T-cell (primary cell): ENCODE measurements around the gene TNFSF13. TPM values are rescaled to one million over a fixed set of nuclear protein-coding genes. Genes with fewer than 3 reads are reported as not detected.

ENCODE experiments used
- ATAC-seq, 4 experiments: fragments of 200-7000 bp in 3 of 4; fragments of 150-1000 bp in 1 of 4; cut with Tn5 transposase; replicated peaks in 1 of 4; 1 replicate in 3 of 4; 2 replicates in 1 of 4; pipeline ENCODE4 v1.10.0; 2021; ENCODE audit warnings: moderate library complexity in 3 of 4, mild to moderate bottlenecking in 2 of 4, moderate number of reproducible peaks in 1 of 4
- CTCF ChIA-PET, 2 donors: fragments of 300-600 bp; sonication (Branson Sonifier 250); formaldehyde crosslinking; loops; one replicate each; lab custom pipeline; 2022; ENCODE audit warnings: antibody characterized with exemption in 2 of 2; lab: Charles Lee
- POLR2A ChIA-PET, 2 donors: fragments of 300-600 bp; sonication (Branson Sonifier 250); formaldehyde crosslinking; loops; one replicate each; lab custom pipeline; 2022; ENCODE audit warnings: antibody characterized with exemption in 2 of 2; lab: Charles Lee
- DNase-seq, 35 experiments: peaks; one replicate each; pipeline versions ENCODE4 v3.0.0 to v3.0.0-alpha.2; 2013 to 2023
- H3K27ac ChIP-seq: one replicate; pipeline ENCODE4 v1.5.1; 2013; ENCODE audit warnings: low read length
- H3K27me3 ChIP-seq, 2 experiments: replicated peaks in 1 of 2; 1 replicate in 1 of 2; 2 replicates in 1 of 2; pipeline versions ENCODE4 v1.6.1 to v1.7.0; 2013; ENCODE audit warnings: low read length in 1 of 2, mixed read lengths in 1 of 2; ENCODE audit not compliant: control insufficient read depth in 2 of 2, insufficient read depth in 2 of 2; ENCODE audit errors: extremely low read depth in 1 of 2
- H3K36me3 ChIP-seq, 2 donors: 1 replicate in 1 of 2; 2 replicates in 1 of 2; pipeline versions ENCODE4 v1.6.1 to v1.7.0; 2013; ENCODE audit warnings: low read length in 1 of 2; ENCODE audit not compliant: control insufficient read depth in 2 of 2, insufficient read depth in 1 of 2; ENCODE audit errors: extremely low read depth in 1 of 2
- H3K4me1 ChIP-seq, 2 experiments: 1 replicate in 1 of 2; 2 replicates in 1 of 2; pipeline versions ENCODE4 v1.6.1 to v1.7.0; 2013; ENCODE audit warnings: low read length in 2 of 2, mixed read lengths in 1 of 2; ENCODE audit not compliant: insufficient read depth in 2 of 2, control insufficient read depth in 1 of 2; ENCODE audit errors: extremely low read depth in 1 of 2
- H3K4me3 ChIP-seq, 2 donors: 1 replicate in 1 of 2; 2 replicates in 1 of 2; pipeline versions ENCODE4 v1.5.1 to v1.7.0; 2013; ENCODE audit warnings: mild to moderate bottlenecking in 2 of 2, low read length in 1 of 2, moderate library complexity in 1 of 2; ENCODE audit not compliant: control insufficient read depth in 1 of 2; ENCODE audit errors: extremely low read depth in 1 of 2
- H3K9me3 ChIP-seq: 2 replicates; pipeline ENCODE4 v1.7.0; 2013
- H3K27ac Mint-ChIP-seq, 2 donors: one replicate each; pipeline ENCODE4 v1.8.0; 2020 to 2021; ENCODE audit warnings: mild to moderate bottlenecking in 2 of 2, mixed read lengths in 2 of 2
- H3K27me3 Mint-ChIP-seq, 2 donors: one replicate each; pipeline ENCODE4 v1.8.0; 2021 to 2022; ENCODE audit warnings: mixed read lengths in 2 of 2
- H3K36me3 Mint-ChIP-seq: one replicate; pipeline ENCODE4 v1.8.0; 2021; ENCODE audit warnings: mixed read lengths
- H3K4me1 Mint-ChIP-seq, 3 donors: one replicate each; pipeline ENCODE4 v1.8.0; 2020 to 2022; ENCODE audit warnings: mixed read lengths in 3 of 3, mild to moderate bottlenecking in 1 of 3
- H3K4me3 Mint-ChIP-seq, 3 donors: one replicate each; pipeline ENCODE4 v1.8.0; 2020 to 2022; ENCODE audit warnings: mild to moderate bottlenecking in 3 of 3, mixed read lengths in 3 of 3, moderate library complexity in 3 of 3
- H3K9me3 Mint-ChIP-seq, 3 donors: one replicate each; pipeline ENCODE4 v1.8.0; 2020 to 2022; ENCODE audit warnings: mixed read lengths in 3 of 3
- WGBS: methylation state at CpG from one replicate; pipeline ENCODE4 v1.1.5; 2013; ENCODE audit warnings: missing lambda C conversion rate; ENCODE audit not compliant: insufficient coverage; 5-methylcytosine and 5-hydroxymethylcytosine counted together
- total RNA-seq, 35 experiments: library from RNA in 6 of 35; stranded (reverse) in 6 of 35; fragments of 120-200 nt in 1 of 35; gene quantifications; one replicate each; pipeline versions ENCODE4 v1.2.1 to v1.2.4 and lab custom pipeline; 2013 to 2026

Gene TNFSF13, protein sequence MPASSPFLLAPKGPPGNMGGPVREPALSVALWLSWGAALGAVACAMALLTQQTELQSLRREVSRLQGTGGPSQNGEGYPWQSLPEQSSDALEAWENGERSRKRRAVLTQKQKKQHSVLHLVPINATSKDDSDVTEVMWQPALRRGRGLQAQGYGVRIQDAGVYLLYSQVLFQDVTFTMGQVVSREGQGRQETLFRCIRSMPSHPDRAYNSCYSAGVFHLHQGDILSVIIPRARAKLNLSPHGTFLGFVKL
- 1 to 10 TPM; 1.3 to 5.6 (median 4.6) TPM for total RNA-seq
- total RNA-seq (2013) = 1.9 TPM
- 0.08 to 1.8 (median 0.27) reads per million in 29 experiments for total RNA-seq (lab: John Stamatoyannopoulos, UW)

DNA sequence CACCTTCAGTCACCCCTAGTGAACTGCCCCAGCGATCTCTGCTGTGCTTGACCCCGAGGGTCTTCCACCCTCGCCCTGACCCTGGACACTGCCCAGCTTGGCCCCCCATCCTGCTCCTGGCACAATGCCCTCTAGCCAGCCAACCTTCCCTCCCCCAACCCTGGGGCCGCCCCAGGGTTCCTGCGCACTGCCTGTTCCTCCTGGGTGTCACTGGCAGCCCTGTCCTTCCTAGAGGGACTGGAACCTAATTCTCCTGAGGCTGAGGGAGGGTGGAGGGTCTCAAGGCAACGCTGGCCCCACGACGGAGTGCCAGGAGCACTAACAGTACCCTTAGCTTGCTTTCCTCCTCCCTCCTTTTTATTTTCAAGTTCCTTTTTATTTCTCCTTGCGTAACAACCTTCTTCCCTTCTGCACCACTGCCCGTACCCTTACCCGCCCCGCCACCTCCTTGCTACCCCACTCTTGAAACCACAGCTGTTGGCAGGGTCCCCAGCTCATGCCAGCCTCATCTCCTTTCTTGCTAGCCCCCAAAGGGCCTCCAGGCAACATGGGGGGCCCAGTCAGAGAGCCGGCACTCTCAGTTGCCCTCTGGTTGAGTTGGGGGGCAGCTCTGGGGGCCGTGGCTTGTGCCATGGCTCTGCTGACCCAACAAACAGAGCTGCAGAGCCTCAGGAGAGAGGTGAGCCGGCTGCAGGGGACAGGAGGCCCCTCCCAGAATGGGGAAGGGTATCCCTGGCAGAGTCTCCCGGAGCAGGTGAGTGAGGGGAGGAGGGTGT is at the start of gene TNFSF13:
Gene TNFSF13 (plus strand): TSS at position 207 of the 776 bp plus-strand sequence. CDS start 290 bp downstream, at position 497.
- Mint-ChIP-seq H3K27ac (peak within 1 kb of the TSS; percentile 73 to 78), H3K27me3 (no peaks in the 10 kb centered on the region), H3K4me3 (peak within 1 kb of the TSS in 2 of 3 donors; percentile 57 to 87), H3K9me3 (no peaks in the 10 kb centered on the region), H3K36me3 (peaks cover 21% of the 10 kb centered on the region), H3K4me1 (peaks cover 45 to 70% (median 58%) of the 10 kb centered on the region in 3 donors)
- ChIA-PET CTCF (interaction anchor here in 1 of 2 donors (2.7 to 2.8 kb wide), 2 partner anchors 43 to 45 kb away, joined by 8 to 19 read pairs; no protein-coding TSS in a partner anchor), POLR2A (interaction anchor here in 1 of 2 donors (0.6 kb wide), 1 partner anchor 14 kb away, joined by 3 read pairs; no protein-coding TSS in a partner anchor)
- peak within 1 kb of the TSS; percentile 17 for H3K27ac ChIP-seq
- no peaks in the 10 kb centered on the region for H3K27me3 ChIP-seq
- peaks cover 3 to 14% of the 10 kb centered on the region in 2 donors for H3K36me3 ChIP-seq
- H3K4me3 ChIP-seq = peak within 1 kb of the TSS in 1 of 2 donors; percentile 11
- H3K9me3 ChIP-seq = no peaks in the 10 kb centered on the region
- H3K4me1 ChIP-seq = peaks cover 15 to 67% of the 10 kb centered on the region in 2 experiments
- ATAC-seq (no peak), DNase-seq (no peak)
- 61% methylated on average over 11 of the region's 16 CpGs for WGBS

DNA sequence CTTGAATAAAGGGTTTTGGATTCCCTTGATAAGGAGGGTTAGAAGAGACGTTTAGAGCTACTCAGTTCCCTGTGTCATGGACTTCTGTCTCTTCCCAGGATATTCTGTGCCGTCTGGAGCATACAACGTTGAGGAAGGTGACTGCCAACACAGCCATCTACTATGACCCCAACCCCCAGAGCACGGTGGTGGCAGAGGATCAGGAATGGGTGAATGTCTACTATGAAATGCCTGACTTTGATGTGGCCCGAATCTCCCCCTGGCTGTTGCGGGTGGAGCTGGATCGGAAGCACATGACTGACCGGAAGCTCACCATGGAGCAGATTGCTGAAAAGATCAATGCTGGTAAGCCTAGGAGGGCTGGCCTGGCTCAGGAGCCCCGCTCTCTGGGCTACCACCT is 49.7 kb upstream of the TNFSF13 start:
- Histone ChIP-seq H3K4me3 (no peak overlapping the region), H3K4me1 (no peaks in the 10 kb centered on the region), H3K9me3 (no peaks in the 10 kb centered on the region), H3K27me3 (no peaks in the 10 kb centered on the region), H3K27ac (no peak overlapping the region), H3K36me3 (peaks cover 24 to 91% of the 10 kb centered on the region in 2 donors)
- Mint-ChIP-seq H3K27ac (no peak overlapping the region), H3K36me3 (peaks cover 55% of the 10 kb centered on the region), H3K4me3 (no peak overlapping the region), H3K9me3 (no peaks in the 10 kb centered on the region), H3K27me3 (no peaks in the 10 kb centered on the region), H3K4me1 (peaks cover 0 to 5% (median 0%) of the 10 kb centered on the region in 3 donors)
- ChIA-PET POLR2A (interaction anchor here in 1 of 2 donors (1.2 kb wide), 1 partner anchor 21 kb away, joined by 3 read pairs; no protein-coding TSS in a partner anchor), CTCF (interaction anchor here in 1 of 2 donors (1.1 to 1.2 kb wide), 2 partner anchors 52 to 74 kb away, joined by 3 read pairs; partner anchors contain the start of gene TMEM102)
- DNase-seq (no peak), ATAC-seq (no peak)
- 100% methylated on average over 5 of the region's 9 CpGs for WGBS

DNA sequence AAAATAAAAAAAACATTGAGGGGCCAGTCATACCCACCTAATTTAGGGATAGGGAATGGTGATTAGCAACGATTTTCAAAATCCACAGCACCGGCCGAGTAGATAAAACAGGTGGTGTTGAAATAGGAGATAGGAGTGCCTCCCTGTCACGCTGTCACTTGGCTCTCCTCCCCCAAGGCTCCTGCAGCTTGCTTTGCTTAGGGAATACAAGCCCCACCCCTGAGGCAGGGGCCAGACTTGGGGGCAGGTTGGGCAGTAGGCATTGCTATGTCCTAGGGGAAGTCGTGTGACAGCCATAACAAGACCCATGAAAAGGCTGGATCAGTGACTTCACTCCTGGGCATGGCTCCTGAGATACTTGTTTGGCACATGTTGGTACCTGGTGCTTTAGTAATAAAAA is 48.6 kb upstream of the TNFSF13 start:
- ATAC-seq (no peak), DNase-seq (no peak)
- Histone ChIP-seq H3K9me3 (no peaks in the 10 kb centered on the region), H3K36me3 (peaks cover 27 to 87% of the 10 kb centered on the region in 2 donors), H3K4me1 (no peaks in the 10 kb centered on the region), H3K27ac (no peak overlapping the region), H3K27me3 (no peaks in the 10 kb centered on the region), H3K4me3 (no peak overlapping the region)
- Mint-ChIP-seq H3K9me3 (no peaks in the 10 kb centered on the region), H3K27me3 (no peaks in the 10 kb centered on the region), H3K36me3 (peaks cover 51% of the 10 kb centered on the region), H3K27ac (no peak overlapping the region), H3K4me1 (peaks cover 0 to 5% (median 2%) of the 10 kb centered on the region in 3 donors), H3K4me3 (no peak overlapping the region)
- ChIA-PET POLR2A (interaction anchor here in 1 of 2 donors (0.5 kb wide), 1 partner anchor 45 kb away, joined by 3 read pairs; no protein-coding TSS in a partner anchor), CTCF (interaction anchor here in 1 of 2 donors (0.6 kb wide), 1 partner anchor 51 kb away, joined by 3 read pairs; no protein-coding TSS in a partner anchor)
- no CpG with 5 or more reads among the region's 5 CpGs for WGBS

DNA sequence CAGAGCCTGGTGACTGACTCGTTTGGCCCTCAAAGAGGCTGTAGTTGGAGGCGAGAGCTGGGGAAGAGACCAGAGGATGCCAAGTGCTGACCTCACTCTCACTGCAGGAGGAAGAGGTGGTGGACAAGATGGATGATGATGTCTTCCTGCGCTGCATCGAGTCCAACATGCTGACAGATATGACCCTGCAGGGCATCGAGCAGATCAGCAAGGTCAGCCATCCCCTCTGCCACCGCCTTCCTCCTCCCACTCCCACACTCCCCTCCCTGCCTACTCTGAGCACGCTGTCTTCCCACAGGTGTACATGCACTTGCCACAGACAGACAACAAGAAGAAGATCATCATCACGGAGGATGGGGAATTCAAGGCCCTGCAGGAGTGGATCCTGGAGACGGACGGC is 47.4 kb upstream of the TNFSF13 start:
- no peaks in the 10 kb centered on the region for H3K9me3 ChIP-seq
- no peaks in the 10 kb centered on the region for H3K27me3 ChIP-seq
- no peak overlapping the region for H3K27ac ChIP-seq
- H3K27ac Mint-ChIP-seq = no peak overlapping the region
- 82% methylated on average over 7 of the region's 10 CpGs for WGBS
- POLR2A ChIA-PET = interaction anchor here in 1 of 2 donors (0.7 kb wide), 2 partner anchors 10 to 15 kb away, joined by 3 to 5 read pairs; no protein-coding TSS in a partner anchor
- ATAC-seq (peak in 1 of 4 experiments; percentile 4), DNase-seq (no peak)
- CTCF ChIA-PET = interaction anchor here in 1 of 2 donors (0.6 kb wide), 1 partner anchor 176 kb away, joined by 4 read pairs; no protein-coding TSS in a partner anchor
- no peaks in the 10 kb centered on the region for H3K27me3 Mint-ChIP-seq
- H3K36me3 Mint-ChIP-seq = peaks cover 47% of the 10 kb centered on the region
- peaks cover 26 to 77% of the 10 kb centered on the region in 2 donors for H3K36me3 ChIP-seq
- no peak overlapping the region for H3K4me3 ChIP-seq
- no peaks in the 10 kb centered on the region for H3K4me1 ChIP-seq
- peaks cover 0 to 5% (median 2%) of the 10 kb centered on the region in 3 donors for H3K4me1 Mint-ChIP-seq
- H3K4me3 Mint-ChIP-seq = no peak overlapping the region
- H3K9me3 Mint-ChIP-seq = no peaks in the 10 kb centered on the region

DNA sequence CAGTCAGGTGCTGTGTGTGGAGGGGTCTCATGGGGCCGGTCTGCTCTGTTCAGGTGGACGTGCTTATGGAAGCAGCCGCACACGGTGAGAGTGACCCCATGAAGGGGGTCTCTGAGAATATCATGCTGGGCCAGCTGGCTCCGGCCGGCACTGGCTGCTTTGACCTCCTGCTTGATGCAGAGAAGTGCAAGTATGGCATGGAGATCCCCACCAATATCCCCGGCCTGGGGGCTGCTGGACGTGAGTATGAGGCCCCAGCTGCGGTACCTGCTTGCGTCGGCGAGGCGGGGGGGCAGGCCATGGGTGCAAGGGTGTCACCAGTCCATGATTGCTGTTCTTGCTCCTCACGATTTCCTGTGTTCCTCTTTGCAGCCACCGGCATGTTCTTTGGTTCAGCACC is 46.4 kb upstream of the TNFSF13 start:
- DNase-seq = no peak
- no peak for ATAC-seq
- peaks cover 39% of the 10 kb centered on the region for H3K36me3 Mint-ChIP-seq
- no peaks in the 10 kb centered on the region for H3K9me3 Mint-ChIP-seq
- Histone ChIP-seq H3K36me3 (peaks cover 18 to 67% of the 10 kb centered on the region in 2 donors), H3K9me3 (no peaks in the 10 kb centered on the region), H3K27ac (no peak overlapping the region), H3K4me3 (no peak overlapping the region), H3K27me3 (no peaks in the 10 kb centered on the region), H3K4me1 (no peaks in the 10 kb centered on the region)
- ChIA-PET CTCF (no interaction called here), POLR2A (no interaction called here)
- H3K27me3 Mint-ChIP-seq = no peaks in the 10 kb centered on the region
- peaks cover 0 to 5% (median 2%) of the 10 kb centered on the region in 3 donors for H3K4me1 Mint-ChIP-seq
- WGBS = 97% methylated on average over 15 of the region's 15 CpGs
- no peak overlapping the region for H3K4me3 Mint-ChIP-seq
- no peak overlapping the region for H3K27ac Mint-ChIP-seq
